IPS-NIHi11 (cell line): ENCODE data around the gene LRP2.
A peak's percentile ranks its signal among the peaks of the same experiment; 100 is the strongest.

ENCODE experiments used
- DNase-seq: peaks from one replicate; pipeline ENCODE4 v3.0.0; 2012; ENCODE audit warnings: mixed read lengths, low spot score

Gene LRP2

GRCh38 chr2:169119851-169120250 is 242.5 kb downstream of the LRP2 start:
- DNase-seq: no peak

DNA sequence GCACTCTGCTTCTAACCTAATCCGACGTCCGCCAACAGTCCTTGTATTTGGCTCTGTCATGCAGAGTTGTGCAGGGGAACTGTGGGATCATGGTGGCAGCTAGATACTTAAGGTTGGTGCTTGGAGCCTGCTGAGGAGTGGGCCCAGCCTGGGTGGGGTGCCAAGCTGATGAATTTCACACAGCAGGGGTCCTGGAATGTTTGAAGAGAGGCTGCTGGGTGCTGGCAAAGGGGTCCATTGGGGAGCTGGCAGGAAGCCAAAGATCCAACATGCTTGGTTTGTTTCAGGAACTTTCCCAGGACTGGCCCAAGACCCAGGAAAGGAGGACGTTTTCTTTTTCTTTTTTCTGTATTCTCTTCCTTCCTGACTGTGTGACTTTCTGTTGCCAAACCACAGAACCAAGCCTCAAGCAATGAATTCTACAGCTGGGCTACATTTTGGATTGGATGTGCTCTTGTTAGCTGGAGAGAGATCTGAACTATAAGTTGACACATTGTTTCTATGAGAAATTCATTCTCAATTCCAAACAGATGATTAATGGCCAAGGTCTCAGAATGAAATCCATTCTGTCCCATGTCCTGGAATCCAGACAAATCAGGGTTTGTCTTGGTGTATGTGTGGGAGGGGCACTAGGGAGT is 243.1 kb downstream of the LRP2 start:
- DNase-seq: no peak

DNA sequence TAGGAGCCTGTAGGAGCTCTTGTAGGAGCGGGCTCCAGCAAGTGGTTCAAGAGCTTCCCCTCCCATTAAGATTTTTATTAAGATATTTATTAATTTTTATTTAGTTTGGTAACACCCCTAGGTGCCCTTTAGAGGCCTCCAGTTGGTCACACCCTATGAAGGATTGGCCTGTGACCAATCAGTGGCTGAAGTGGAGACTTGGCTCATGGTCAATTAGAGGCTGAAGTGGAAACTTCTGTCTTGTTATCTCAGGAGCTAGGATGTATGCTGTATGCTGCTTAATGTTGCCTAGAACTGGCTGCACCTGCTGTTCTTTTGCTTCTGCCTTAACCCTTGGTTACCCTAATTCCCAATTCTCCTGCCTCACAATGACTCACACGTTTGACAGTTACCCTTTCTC is 244.3 kb downstream of the LRP2 start:
- no peak for DNase-seq

- DNase-seq: no peak
Measured at GRCh38 chr2:169116993-169117392, 245.3 kb downstream of the LRP2 start.

- DNase-seq: no peak
Measured at GRCh38 chr2:169116327-169116726, 246.0 kb downstream of the LRP2 start.

DNA sequence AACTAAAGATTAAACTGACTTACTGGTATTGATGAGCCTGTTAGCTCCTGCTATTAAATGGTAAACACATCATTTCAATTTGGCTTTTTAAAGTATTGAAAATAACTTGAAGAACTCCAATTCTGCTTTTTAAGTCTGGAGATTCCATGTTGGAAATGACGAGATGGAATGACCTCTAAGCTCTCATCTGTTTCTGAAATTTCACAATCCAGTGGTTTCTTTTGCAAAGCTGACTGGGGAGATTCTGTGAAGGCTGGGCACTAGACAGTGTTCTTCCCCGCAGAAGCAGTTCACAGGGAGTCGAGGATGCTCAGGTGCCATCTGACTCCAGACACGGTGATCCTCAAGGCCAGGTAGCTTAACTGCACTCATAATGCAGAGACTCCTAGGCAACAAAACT is 248.3 kb downstream of the LRP2 start:
- no peak for DNase-seq

DNA sequence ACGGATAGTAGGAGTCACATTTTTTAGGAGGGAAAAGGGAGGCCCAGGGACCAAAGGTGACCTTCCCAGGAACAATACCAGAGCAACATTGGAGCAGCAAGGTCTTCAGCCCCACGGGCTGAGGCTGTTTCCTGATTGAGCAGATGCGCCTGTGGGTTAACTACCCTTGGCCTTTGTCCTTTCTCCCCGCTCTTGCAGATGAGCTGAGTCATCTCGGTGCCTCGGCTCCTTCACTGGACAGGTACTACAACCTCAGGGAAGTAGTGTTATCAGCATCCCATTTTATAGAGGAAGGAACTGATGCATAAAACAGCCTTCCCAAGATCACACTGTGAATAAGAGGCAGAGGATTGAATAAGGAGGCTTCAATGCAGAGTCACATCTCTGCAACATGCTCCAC is 249.5 kb downstream of the LRP2 start:
- DNase-seq: no peak

GRCh38 chr2:169110916-169111315 is 251.4 kb downstream of the LRP2 start:
- DNase-seq: no peak

DNA sequence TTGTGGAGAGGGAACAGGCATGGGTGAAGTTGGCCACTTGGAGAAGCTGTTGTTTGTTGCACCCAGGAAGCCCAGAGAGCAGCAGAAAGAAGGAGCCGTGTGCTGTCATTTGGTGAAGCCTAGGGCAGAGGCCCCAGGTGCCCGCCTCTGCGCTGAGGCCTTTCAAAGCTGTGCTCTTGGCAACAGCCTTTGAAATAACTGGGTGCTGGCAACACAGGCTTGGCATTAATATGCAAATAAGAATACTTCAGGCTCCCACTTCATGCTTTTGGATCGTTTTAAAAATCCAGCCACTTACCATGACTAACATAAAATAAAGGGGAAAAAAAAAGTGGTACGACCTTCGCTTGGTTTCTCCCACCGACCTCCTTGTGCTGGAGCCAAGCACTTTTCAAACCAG is 251.9 kb downstream of the LRP2 start:
- no peak for DNase-seq

DNA sequence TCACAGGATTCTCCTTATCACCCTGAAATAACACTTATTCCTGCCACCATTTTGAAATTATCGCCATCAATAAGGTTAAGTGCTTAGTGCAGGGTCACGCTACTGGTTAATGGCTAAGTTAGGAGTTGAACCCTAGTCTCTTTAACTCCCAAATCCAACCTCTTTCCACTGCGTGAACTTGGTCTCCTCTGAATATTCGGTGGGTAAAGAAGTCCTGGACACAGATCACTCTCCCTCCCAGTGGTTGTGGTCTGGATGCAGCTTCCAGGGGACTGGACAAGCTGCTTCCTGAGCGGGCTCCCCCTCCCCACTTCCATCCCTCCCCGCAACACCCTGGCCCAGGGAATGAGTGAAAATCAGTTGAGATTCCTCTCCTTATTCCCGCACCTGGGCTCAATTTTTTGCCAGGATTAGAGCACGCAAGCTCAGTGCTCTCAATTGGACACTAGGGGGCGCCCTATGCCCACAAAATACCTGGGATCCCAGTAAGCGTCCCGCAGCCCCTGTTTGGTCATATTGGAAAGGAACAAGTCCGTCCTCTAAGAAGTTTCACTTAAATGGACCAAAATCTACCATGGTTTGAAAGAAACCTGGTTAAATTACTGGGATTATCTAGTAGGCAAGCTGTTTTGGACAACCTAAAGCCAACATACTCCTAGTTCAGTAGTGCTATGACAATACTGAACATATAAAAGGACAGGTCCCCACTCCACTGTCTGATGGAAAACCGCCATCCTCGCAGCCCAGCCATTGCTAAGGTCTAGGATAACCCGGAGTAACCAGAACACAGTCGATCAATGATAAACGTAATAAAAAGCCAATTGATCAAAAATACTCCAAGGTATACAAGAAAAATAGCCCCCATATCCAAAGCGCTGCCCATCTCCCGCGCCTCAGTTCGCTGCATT is 252.6 kb downstream of the LRP2 start:
- peak; percentile 84 for DNase-seq

GRCh38 chr2:169108099-169108884 is 254.0 kb downstream of the LRP2 start:
- no peak for DNase-seq

GRCh38 chr2:169107645-169108044 is 254.7 kb downstream of the LRP2 start:
- DNase-seq: no peak

DNA sequence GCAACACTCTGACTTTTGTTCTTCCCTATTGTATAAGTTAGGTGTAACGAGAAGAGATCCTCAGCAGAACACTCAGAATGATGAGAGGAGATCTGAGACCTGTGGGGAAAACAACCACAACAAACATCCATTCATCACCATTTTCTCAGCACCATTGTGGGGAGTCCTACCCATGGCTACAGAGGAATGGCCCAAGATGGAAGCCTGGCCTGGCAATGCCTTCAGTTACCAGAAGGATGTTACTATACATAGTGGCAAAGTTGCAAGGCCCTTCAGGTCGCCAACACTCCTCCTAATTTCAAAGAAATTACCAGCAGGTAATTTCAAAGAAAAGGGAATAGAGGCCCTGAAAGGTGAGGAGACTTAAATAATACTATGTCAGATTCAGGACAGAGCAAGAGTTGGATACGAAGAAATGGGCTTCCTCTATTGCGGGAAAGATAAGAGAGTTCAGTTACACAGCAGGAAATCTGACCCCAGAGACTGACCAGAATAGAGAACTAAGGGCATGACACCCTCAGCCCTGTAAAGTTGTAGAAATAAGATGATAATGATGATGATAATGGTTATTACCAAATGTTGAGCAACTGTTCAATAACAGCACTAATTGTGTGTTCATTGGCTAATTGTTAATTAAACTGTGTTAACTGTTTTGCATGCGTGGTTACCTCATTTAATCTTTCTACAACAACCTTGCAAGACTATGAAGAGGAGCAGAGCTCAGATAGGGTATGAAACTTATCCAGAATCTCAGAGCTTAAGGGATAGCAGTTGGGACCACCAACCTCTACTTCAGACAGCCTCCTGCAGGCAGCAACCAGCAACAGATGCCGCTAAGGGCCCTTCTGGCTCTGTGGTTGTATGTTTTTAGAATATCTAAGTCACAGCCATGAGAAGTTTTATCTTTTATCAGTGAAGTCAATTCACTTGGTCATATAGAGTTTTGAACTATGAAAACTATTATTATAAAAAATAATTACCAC is 255.5 kb downstream of the LRP2 start:
- DNase-seq: no peak

DNA sequence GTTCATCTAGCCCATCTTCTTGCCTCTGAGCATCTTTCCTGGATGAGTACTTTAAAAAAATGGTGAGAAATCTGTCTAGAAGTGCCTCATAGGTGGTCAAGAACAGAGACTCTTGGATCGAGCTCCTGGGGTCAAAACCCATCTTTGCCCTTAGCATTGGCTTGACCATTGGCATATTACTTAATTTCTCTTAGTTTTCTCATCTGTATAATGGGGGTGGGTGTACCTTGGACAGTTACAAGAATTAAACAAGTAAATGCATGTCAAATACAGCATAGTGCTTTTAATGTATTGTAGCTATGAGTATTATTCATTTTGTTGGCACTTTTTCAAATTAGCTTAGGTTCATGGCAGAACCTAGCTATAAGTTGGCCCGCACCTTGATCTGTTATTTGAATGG is 256.2 kb downstream of the LRP2 start:
- no peak for DNase-seq

DNA sequence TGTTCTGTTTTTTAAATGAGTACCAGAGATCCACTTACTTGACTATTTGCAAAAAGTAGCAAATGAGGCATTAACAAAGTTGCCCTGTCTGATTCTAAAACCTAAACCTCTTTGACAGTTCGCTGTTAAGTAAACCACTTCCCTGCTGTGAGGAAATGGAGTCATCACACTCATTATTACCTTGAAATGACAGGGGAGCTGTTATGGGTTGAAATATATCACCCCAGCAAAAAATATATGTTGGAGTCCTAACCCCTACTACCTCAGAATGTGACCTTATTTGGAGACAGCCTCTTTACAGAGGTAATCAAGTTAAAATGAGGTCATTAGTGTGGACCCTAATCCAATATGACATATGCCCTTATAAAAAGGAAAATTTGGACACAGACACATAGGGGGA is 256.9 kb downstream of the LRP2 start:
- DNase-seq: no peak

DNA sequence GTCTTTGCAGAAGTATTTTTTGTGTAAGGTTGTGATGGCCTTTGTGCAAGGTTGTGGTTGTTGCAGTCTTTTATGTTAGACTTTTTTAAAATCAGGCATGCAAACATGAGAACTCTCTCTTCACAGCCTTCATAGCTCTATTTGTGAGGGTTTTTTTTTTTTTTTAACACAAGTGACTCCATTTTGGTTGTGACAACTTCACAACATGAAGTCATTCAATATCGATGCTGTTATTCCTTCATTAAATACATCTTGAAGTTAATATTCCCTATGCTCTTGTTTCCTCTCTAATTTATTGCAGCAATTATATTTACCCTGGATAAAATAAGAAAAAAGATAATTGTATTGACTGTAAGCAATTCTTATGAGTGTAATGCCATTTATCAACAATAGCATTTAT is 257.5 kb downstream of the LRP2 start:
- DNase-seq: no peak

DNA sequence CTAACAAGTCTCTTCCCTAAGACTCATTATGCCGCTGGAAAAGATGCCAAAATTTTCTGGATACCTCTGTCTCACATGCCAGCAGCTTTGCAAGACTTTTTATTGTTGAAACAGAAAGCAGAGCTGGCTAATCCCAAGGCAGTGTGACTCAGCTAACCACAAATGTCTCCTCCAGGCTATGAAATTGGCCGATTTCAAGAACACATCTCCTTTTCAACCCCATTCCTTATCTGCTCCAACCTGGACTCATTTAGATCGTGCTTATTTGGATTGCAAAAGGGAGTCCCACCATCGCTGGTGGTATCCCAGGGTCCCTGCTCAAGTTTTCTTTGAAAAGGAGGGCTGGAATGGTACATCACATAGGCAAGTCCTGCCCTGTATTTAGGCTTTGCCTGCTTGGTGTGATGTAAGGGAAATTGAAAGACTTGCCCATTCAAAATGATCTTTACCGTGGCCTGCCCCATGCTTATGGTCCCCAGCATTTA is 266.7 kb downstream of the LRP2 start:
- no peak for DNase-seq

DNA sequence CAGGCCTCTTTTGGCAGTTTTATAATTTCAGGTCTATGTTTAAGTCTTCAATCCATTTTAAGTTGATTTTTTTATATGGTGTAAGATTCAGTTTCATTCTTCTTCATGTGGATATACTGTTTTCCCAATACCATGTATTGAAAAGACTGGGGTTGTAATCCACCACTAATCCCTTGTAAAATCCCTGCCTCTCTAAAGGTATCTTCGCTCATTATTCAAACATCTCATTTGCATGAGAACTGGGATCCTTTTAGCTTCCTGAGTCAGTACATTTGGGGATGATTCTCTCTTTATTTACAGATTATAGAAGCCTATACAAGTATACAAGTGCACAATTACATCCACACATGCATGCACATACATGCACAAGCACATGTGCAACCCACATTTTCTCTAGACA is 267.7 kb downstream of the LRP2 start:
- no peak for DNase-seq

- DNase-seq: no peak
Measured at GRCh38 chr2:169093535-169093934, 268.8 kb downstream of the LRP2 start.

DNA sequence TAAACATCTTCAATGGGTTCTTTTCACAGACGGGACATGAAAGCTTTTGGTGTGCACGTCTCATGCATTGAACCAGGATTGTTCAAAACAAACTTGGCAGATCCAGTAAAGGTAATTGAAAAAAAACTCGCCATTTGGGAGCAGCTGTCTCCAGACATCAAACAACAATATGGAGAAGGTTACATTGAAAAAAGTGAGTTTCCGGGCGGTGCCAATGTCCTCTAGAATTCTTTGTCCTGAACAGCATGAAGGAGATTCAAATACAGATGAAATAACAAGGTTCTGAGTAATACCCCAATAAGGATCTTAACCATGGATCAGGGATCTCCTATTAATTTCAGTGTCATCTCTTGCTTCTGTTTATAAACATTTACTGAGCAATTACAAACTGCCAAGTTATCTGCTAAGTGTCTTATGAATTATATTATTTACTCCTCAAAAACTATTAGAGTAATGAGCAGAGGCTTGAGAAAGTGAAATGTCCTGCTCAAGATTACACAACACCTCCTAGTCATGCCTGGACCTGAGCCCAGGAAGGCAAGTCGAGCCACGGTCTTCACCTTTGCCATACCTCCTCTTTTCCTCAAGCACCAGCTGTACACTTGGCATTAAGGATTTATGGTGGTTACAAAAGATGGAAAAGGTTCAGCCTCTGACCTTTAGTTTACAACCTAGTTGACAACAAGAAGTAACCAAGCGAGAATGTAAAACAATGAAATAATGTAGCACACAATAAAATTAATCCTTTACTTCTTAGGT is 270.4 kb downstream of the LRP2 start:
- no peak for DNase-seq

GRCh38 chr2:169091256-169091655 is 271.1 kb downstream of the LRP2 start:
- DNase-seq: no peak
